HepG2 (cell line): ENCODE results near the gene PLEKHG5. TPM values are rescaled to one million over a fixed set of nuclear protein-coding genes. Genes with fewer than 3 reads are reported as not detected.

ENCODE experiments used
- ATAC-seq: fragments of 200-7000 bp; cut with Tn5 transposase; 3 replicates; pipeline ENCODE4 v1.9.1; 2020; ENCODE audit warnings: mild to moderate bottlenecking, moderate library complexity
- BruUV-seq: library from RNA; stranded (reverse); fragments of 400-500 nt; replicated peaks from 2 replicates; lab custom pipeline; 2021; lab: Mats Ljungman, UMichigan
- CTCF ChIA-PET: fragments of 300-600 bp; formaldehyde crosslinking; extraction: SDS; loops from one replicate; lab custom pipeline; 2021; ENCODE audit warnings: low total read pairs, inconsistent platforms, low intra/inter-chr PET ratio; lab: Yijun Ruan, JAX
- POLR2A ChIA-PET: fragments of 350-600 bp; sonication (Branson Sonifier 250); formaldehyde crosslinking; loops from one replicate; lab custom pipeline; 2020; ENCODE audit warnings: antibody characterized with exemption, inconsistent platforms; lab: Yijun Ruan, JAX
- DNase-seq: peaks from one replicate; pipeline ENCODE4 v3.0.0-alpha.2; 2015; ENCODE audit warnings: low spot score
- FAIRE-seq: peaks from 3 replicates; lab custom pipeline; 2011; peaks lifted over from hg19 to GRCh38; lab: Jason Lieb, UNC
- H2AFZ ChIP-seq: one replicate; pipeline ENCODE4 v1.6.1; 2011; ENCODE audit warnings: low read length, inconsistent platforms
- H3K27ac ChIP-seq: fragments of 300-600 bp; 3 replicates; pipeline ENCODE4 v1.8.0; 2011; ENCODE audit warnings: mixed run types, mild to moderate bottlenecking, mixed read lengths, low read length, inconsistent platforms; ENCODE audit not compliant: insufficient read depth; ENCODE audit errors: extremely low read length
- H3K27me3 ChIP-seq, 2 experiments: fragments of 200-600 bp in 1 of 2; 2 replicates in 1 of 2; 3 replicates in 1 of 2; pipeline versions ENCODE4 v1.6.0 to v1.8.0; 2011; ENCODE audit warnings: low read length in 2 of 2, mild to moderate bottlenecking in 2 of 2, moderate library complexity in 2 of 2, inconsistent platforms in 1 of 2; ENCODE audit not compliant: insufficient read depth in 2 of 2, control insufficient read depth in 1 of 2
- H3K36me3 ChIP-seq, 2 experiments: fragments of 200-600 bp in 1 of 2; replicated peaks in 1 of 2; 2 replicates in 1 of 2; 3 replicates in 1 of 2; pipeline versions ENCODE4 v1.5.1 to v1.8.0; 2011; ENCODE audit warnings: low read length in 2 of 2, inconsistent platforms in 1 of 2; ENCODE audit not compliant: insufficient read depth in 2 of 2, control insufficient read depth in 1 of 2
- H3K4me1 ChIP-seq: 2 replicates; pipeline ENCODE4 v1.5.1; 2012; ENCODE audit warnings: low read length, inconsistent platforms; ENCODE audit not compliant: insufficient read depth
- H3K4me2 ChIP-seq: 2 replicates; pipeline ENCODE4 v1.6.0; 2011; ENCODE audit warnings: low read depth, low read length, inconsistent platforms
- H3K4me3 ChIP-seq, 3 experiments: fragments of 200-600 bp in 1 of 3; sonication (generic), shearing (Covaris generic) in 1 of 3; replicated peaks in 1 of 3; 2 replicates each; pipeline ENCODE4 v1.5.1; 2011 to 2016; ENCODE audit warnings: low read length in 3 of 3, inconsistent platforms in 2 of 3, low read depth in 2 of 3, mild to moderate bottlenecking in 2 of 3, control low read depth in 1 of 3, mixed read lengths in 1 of 3; ENCODE audit not compliant: insufficient read depth in 1 of 3
- H3K79me2 ChIP-seq: one replicate; pipeline ENCODE4 v1.6.1; 2011; ENCODE audit warnings: low read length, inconsistent platforms; ENCODE audit not compliant: insufficient read depth
- H3K9ac ChIP-seq: 2 replicates; pipeline ENCODE4 v1.6.0; 2011; ENCODE audit warnings: mild to moderate bottlenecking, low read depth, low read length, inconsistent platforms; ENCODE audit not compliant: insufficient read depth
- H3K9me3 ChIP-seq: 2 replicates; pipeline ENCODE4 v1.5.1; 2012; ENCODE audit warnings: mild to moderate bottlenecking, low read length
- H4K20me1 ChIP-seq: 2 replicates; pipeline ENCODE4 v1.6.0; 2011; ENCODE audit warnings: inconsistent platforms, mild to moderate bottlenecking, low read length, moderate library complexity; ENCODE audit not compliant: insufficient read depth
- MTF2 ChIP-seq: sonication (generic); formaldehyde crosslinking; IDR thresholded peaks from 2 replicates; pipeline ENCODE4 v1.5.0; 2020; ENCODE audit warnings: missing genetic modification reagents, borderline replicate concordance
- SP1 ChIP-seq, 2 experiments: fragments of 450-650 bp in 1 of 2; sonication (generic) in 1 of 2; formaldehyde crosslinking in 1 of 2; IDR thresholded peaks; 2 replicates each; pipeline versions ENCODE4 v1.4.0 to v1.6.1; 2016 to 2020; ENCODE audit warnings: missing genetic modification reagents in 1 of 2
- ZFP1 ChIP-seq: IDR thresholded peaks from 2 replicates; pipeline ENCODE4 v1.6.1; 2016
- ZNF687 ChIP-seq: sonication (generic); formaldehyde crosslinking; IDR thresholded peaks from 2 replicates; pipeline ENCODE4 v1.5.1; 2020; ENCODE audit warnings: mild to moderate bottlenecking, missing genetic modification reagents, moderate library complexity
- ZNF777 ChIP-seq: sonication (generic); formaldehyde crosslinking; IDR thresholded peaks from 2 replicates; pipeline ENCODE4 v1.4.0; 2020; ENCODE audit warnings: missing genetic modification reagents
- ZNF800 ChIP-seq: sonication (generic); formaldehyde crosslinking; IDR thresholded peaks from 2 replicates; pipeline ENCODE4 v1.4.0; 2020; ENCODE audit warnings: missing genetic modification reagents
- WGBS: methylation state at CpG from one replicate; pipeline ENCODE4 v1.1.6; 2017; ENCODE audit warnings: low lambda C conversion rate; 5-methylcytosine and 5-hydroxymethylcytosine counted together
- in situ Hi-C: cut with HindIII; loops from 2 replicates; pipeline ENCODE4 v1.10.0; 2017; ENCODE audit warnings: low pct_unique_long_range_greater_than_20kb; ENCODE audit not compliant: extremely low pct_ligation_motif_present
- intact Hi-C: fragments of 100-400 bp; cut with micrococcal nuclease; formaldehyde crosslinking; loops from one replicate; pipeline ENCODE4 v1.10.0; 2022; ENCODE audit not compliant: unreplicated experiment
- polyA plus RNA-seq, 8 experiments: library from polyadenylated mRNA; depleted of rRNA in 3 of 8; stranded (reverse) in 7 of 8; unstranded in 1 of 8; fragments of >200 nt; fragmentation: Illumina TruSeq in 4 of 8; extraction: Trizol in 4 of 8; gene quantifications; 2 replicates each; pipeline versions ENCODE4 v1.2.1 to v1.2.3, GENCODE V29; 2011 to 2016; ENCODE audit warnings: low read depth in 4 of 8, missing spikeins in 1 of 8, mixed read lengths in 1 of 8; ENCODE audit not compliant: insufficient read depth in 1 of 8
- total RNA-seq, 5 experiments: library from RNA; depleted of rRNA; stranded (reverse); fragments of >200 nt; fragmentation: Illumina TruSeq; extraction: Trizol; gene quantifications; 2 replicates each; pipeline ENCODE4 v1.2.3, GENCODE V29; 2016; ENCODE audit warnings: low read depth in 1 of 5

Gene PLEKHG5
- total and polyA plus RNA-seq, 2 of the 13 experiments (the other 11 are each of a cell fraction or from before 2014, with no cell fraction given), result 1.9 to 3.5 TPM

GRCh38 chr1:6418668-6419396 is 72.6 kb downstream of the PLEKHG5 start:
- FAIRE-seq (no peak), DNase-seq (no peak), ATAC-seq (no peak; the same call in 1 of the 3 replicates)
- intact Hi-C loops (no loop called here), in situ Hi-C loops (loop anchor here (10.0 kb wide), 1 partner anchor 174 kb away; the partner anchor contains the start of gene HES3)
- no peak overlapping the region for H3K9ac ChIP-seq
- no CpG with 5 or more reads among the region's 69 CpGs for WGBS
- no peak overlapping the region for H2AFZ ChIP-seq
- H3K4me1 ChIP-seq, result peaks cover 37% of the 10 kb centered on the region
- POLR2A ChIA-PET, result no interaction called here
- no TSS peak for BruUV-seq
- H4K20me1 ChIP-seq, result no peaks in the 10 kb centered on the region
- H3K36me3 ChIP-seq, result no peaks in the 10 kb centered on the region
- CTCF ChIA-PET, result no interaction called here
- H3K27ac ChIP-seq, result no peak overlapping the region
- H3K27me3 ChIP-seq, result peaks cover 22 to 87% of the 10 kb centered on the region in 2 experiments
- H3K9me3 ChIP-seq, result no peaks in the 10 kb centered on the region
- H3K4me2 ChIP-seq, result peak overlapping the region; percentile 18; the same call in 1 of the 2 replicates
- H3K79me2 ChIP-seq, result no peaks in the 10 kb centered on the region
- peak overlapping the region in 1 of 3 experiments; percentile 60; a peak in 1 of 6 replicates for H3K4me3 ChIP-seq
- TF ChIP-seq ZFP1 (CRISPR knock-in tag) (no peak), ZNF777 (peak; percentile 77), SP1 (IDR thresholded peaks at IDR 0.05) (no peak), SP1 (CRISPR knock-in tag; IDR thresholded peaks at IDR 0.05) (no peak), ZNF687 (CRISPR knock-in tag) (peak; percentile 23; the same call in 1 of the 2 replicates), ZNF800 (CRISPR knock-in tag) (peak; percentile 95; the same call in 1 of the 2 replicates), MTF2 (CRISPR knock-in tag) (0 out of 2 replicates have a peak, but pooled peaks have one; percentile 52)
